WTC11 (cell line): ENCODE data around the gene MED27. TPM values are rescaled to one million over a fixed set of nuclear protein-coding genes. Genes with fewer than 3 reads are reported as not detected.

ENCODE experiments used
- ATAC-seq: fragments of 200-7000 bp; cut with Tn5 transposase; 2 replicates; pipeline ENCODE4 v1.10.0; 2021; ENCODE audit warnings: mild to moderate bottlenecking, moderate library complexity
- CTCF ChIA-PET: fragments of 300-600 bp; sonication (Branson Sonifier 250); formaldehyde crosslinking; loops from one replicate; lab custom pipeline; 2021; ENCODE audit warnings: antibody characterized with exemption; lab: Charles Lee
- POLR2A ChIA-PET: fragments of 350-600 bp; sonication (Branson Sonifier 250); formaldehyde crosslinking; loops from one replicate; lab custom pipeline; 2021; ENCODE audit warnings: antibody characterized with exemption; lab: Charles Lee
- DNase-seq: peaks from one replicate; pipeline ENCODE4 v3.0.0; 2021; ENCODE audit warnings: low spot score
- H3K27ac Mint-ChIP-seq: 2 replicates; pipeline ENCODE4 v1.8.0; 2021; ENCODE audit warnings: mixed read lengths
- H3K27me3 Mint-ChIP-seq: 2 replicates; pipeline ENCODE4 v1.8.0; 2021; ENCODE audit warnings: low read depth, mild to moderate bottlenecking, moderate library complexity, mixed read lengths
- H3K36me3 Mint-ChIP-seq: 2 replicates; pipeline ENCODE4 v1.8.0; 2021; ENCODE audit warnings: mixed read lengths
- H3K4me1 Mint-ChIP-seq: 2 replicates; pipeline ENCODE4 v1.8.0; 2022; ENCODE audit warnings: mixed read lengths
- H3K4me3 Mint-ChIP-seq: 2 replicates; pipeline ENCODE4 v1.8.0; 2021; ENCODE audit warnings: mild to moderate bottlenecking, moderate library complexity, mixed read lengths
- H3K9me3 Mint-ChIP-seq: 2 replicates; pipeline ENCODE4 v1.8.0; 2021; ENCODE audit warnings: mixed read lengths
- ATF2 ChIP-seq: sonication (generic); formaldehyde crosslinking; IDR thresholded peaks from 2 replicates; pipeline ENCODE4 v1.8.1; 2022; ENCODE audit warnings: low read depth, missing genetic modification reagents, borderline replicate concordance
- ATF6 ChIP-seq: sonication (generic); formaldehyde crosslinking; IDR thresholded peaks from 2 replicates; pipeline ENCODE4 v1.8.1; 2023; ENCODE audit warnings: mild to moderate bottlenecking, missing genetic modification reagents
- CREM ChIP-seq: sonication (generic); formaldehyde crosslinking; IDR thresholded peaks from 2 replicates; pipeline ENCODE4 v1.8.1; 2022; ENCODE audit warnings: mild to moderate bottlenecking, missing genetic modification reagents, moderate library complexity
- E2F5 ChIP-seq: sonication (generic); formaldehyde crosslinking; IDR thresholded peaks from 2 replicates; pipeline ENCODE4 v1.8.1; 2022; ENCODE audit warnings: mild to moderate bottlenecking, moderate library complexity, missing genetic modification reagents
- EMX1 ChIP-seq: fragments of 250-450 bp; sonication (Bioruptor Pico); IDR thresholded peaks from 2 replicates; pipeline ENCODE4 v1.8.0; 2021; ENCODE audit warnings: mild to moderate bottlenecking
- ERG ChIP-seq: fragments of 250-450 bp; sonication (Bioruptor Pico); IDR thresholded peaks from 2 replicates; pipeline ENCODE4 v1.8.0; 2021; ENCODE audit warnings: mild to moderate bottlenecking
- GTF2I ChIP-seq: fragments of 250-450 bp; sonication (Bioruptor Pico); conservative IDR thresholded peaks from 2 replicates; pipeline ENCODE4 v1.4.0; 2021; ENCODE audit warnings: mild to moderate bottlenecking
- JAZF1 ChIP-seq: fragments of 250-450 bp; sonication (Bioruptor Pico); IDR thresholded peaks from 2 replicates; pipeline ENCODE4 v1.9.0; 2021; ENCODE audit warnings: moderate library complexity, mild to moderate bottlenecking, inconsistent platforms
- KAT7 ChIP-seq: sonication (generic); formaldehyde crosslinking; IDR thresholded peaks from 2 replicates; pipeline ENCODE4 v1.8.1; 2023; ENCODE audit warnings: missing genetic modification reagents, mild to moderate bottlenecking, borderline replicate concordance
- MXD4 ChIP-seq: fragments of 250-450 bp; sonication (Bioruptor Pico); IDR thresholded peaks from 2 replicates; pipeline ENCODE4 v1.8.0; 2021; ENCODE audit warnings: mild to moderate bottlenecking, moderate library complexity, borderline replicate concordance
- PREB ChIP-seq: sonication (generic); formaldehyde crosslinking; IDR thresholded peaks from 2 replicates; pipeline ENCODE4 v1.8.1; 2022; ENCODE audit warnings: mild to moderate bottlenecking, missing genetic modification reagents, moderate library complexity, borderline replicate concordance
- SMAD4 ChIP-seq: sonication (generic); formaldehyde crosslinking; IDR thresholded peaks from 2 replicates; pipeline ENCODE4 v1.8.0; 2022; ENCODE audit warnings: mild to moderate bottlenecking, missing genetic modification reagents
- TCF7 ChIP-seq: sonication (generic); formaldehyde crosslinking; IDR thresholded peaks from 2 replicates; pipeline ENCODE4 v1.8.0; 2022; ENCODE audit warnings: mild to moderate bottlenecking, low read depth, missing genetic modification reagents, moderate library complexity
- TEAD4 ChIP-seq: sonication (generic); formaldehyde crosslinking; IDR thresholded peaks from 2 replicates; pipeline ENCODE4 v1.8.0; 2022; ENCODE audit warnings: mild to moderate bottlenecking, missing genetic modification reagents
- USF2 ChIP-seq: sonication (generic); formaldehyde crosslinking; IDR thresholded peaks from 2 replicates; pipeline ENCODE4 v1.8.1; 2023; ENCODE audit warnings: mild to moderate bottlenecking, missing genetic modification reagents, moderate library complexity
- ZBTB43 ChIP-seq: sonication (generic); formaldehyde crosslinking; IDR thresholded peaks from 2 replicates; pipeline ENCODE4 v1.8.1; 2023; ENCODE audit warnings: mild to moderate bottlenecking, missing genetic modification reagents
- ZNF121 ChIP-seq: sonication (generic); formaldehyde crosslinking; IDR thresholded peaks from 2 replicates; pipeline ENCODE4 v1.8.0; 2023; ENCODE audit warnings: missing genetic modification reagents
- ZNF138 ChIP-seq: sonication (generic); formaldehyde crosslinking; conservative IDR thresholded peaks from 2 replicates; pipeline ENCODE4 v1.8.1; 2022; ENCODE audit warnings: mild to moderate bottlenecking, moderate library complexity, missing genetic modification reagents
- ZNF317 ChIP-seq: sonication (generic); formaldehyde crosslinking; IDR thresholded peaks from 2 replicates; pipeline ENCODE4 v1.8.1; 2023; ENCODE audit warnings: low read depth, mild to moderate bottlenecking, moderate library complexity, missing genetic modification reagents, borderline replicate concordance
- total RNA-seq: library from RNA; stranded (reverse); gene quantifications from 3 replicates; pipeline ENCODE4 v1.2.3, GENCODE V29; 2021

Gene MED27
- total RNA-seq, 1 experiment from 2014 or later, result 27.9 TPM

- ATAC-seq (no peak), DNase-seq (no peak)
- TF ChIP-seq USF2 (no peak), EMX1 (no peak), ZNF138 (no peak), CREM (CRISPR knock-in tag) (no peak), ATF2 (CRISPR knock-in tag) (no peak)
- no peaks in the 10 kb centered on the region; the same call in 1 of the 2 replicates for H3K27me3 Mint-ChIP-seq
- H3K27ac Mint-ChIP-seq, result no peak overlapping the region
- POLR2A ChIA-PET, result no interaction called here
- H3K4me3 Mint-ChIP-seq, result no peak overlapping the region
- H3K4me1 Mint-ChIP-seq, result peaks cover 22% of the 10 kb centered on the region
- H3K9me3 Mint-ChIP-seq, result no peaks in the 10 kb centered on the region
- CTCF ChIA-PET, result no interaction called here
- H3K36me3 Mint-ChIP-seq, result peaks cover 7% of the 10 kb centered on the region; the same call in 1 of the 2 replicates
Measured at GRCh38 chr9:131912671-131913070, 167.0 kb downstream of the MED27 start.

GRCh38 chr9:131912069-131912468, 167.6 kb downstream of the MED27 start:
- H3K4me3 Mint-ChIP-seq, result no peak overlapping the region
- H3K36me3 Mint-ChIP-seq, result peaks cover 11% of the 10 kb centered on the region
- DNase-seq, result no peak
- TF ChIP-seq TEAD4 (CRISPR knock-in tag) (no peak), TCF7 (CRISPR knock-in tag) (no peak), KAT7 (CRISPR knock-in tag) (no peak), GTF2I (no peak), ZNF317 (CRISPR knock-in tag) (no peak)
- CTCF ChIA-PET, result no interaction called here
- H3K4me1 Mint-ChIP-seq, result peaks cover 22% of the 10 kb centered on the region
- H3K27me3 Mint-ChIP-seq, result no peaks in the 10 kb centered on the region; the same call in 1 of the 2 replicates
- ATAC-seq, result no peak
- peaks cover 3% of the 10 kb centered on the region for H3K9me3 Mint-ChIP-seq
- no peak overlapping the region for H3K27ac Mint-ChIP-seq
- POLR2A ChIA-PET, result no interaction called here

- Mint-ChIP-seq H3K4me1 (peaks cover 22% of the 10 kb centered on the region), H3K9me3 (peaks cover 12% of the 10 kb centered on the region), H3K36me3 (peaks cover 25% of the 10 kb centered on the region), H3K4me3 (no peak overlapping the region), H3K27ac (no peak overlapping the region), H3K27me3 (no peaks in the 10 kb centered on the region; the same call in 1 of the 2 replicates)
- POLR2A ChIA-PET, result no interaction called here
- DNase-seq (no peak), ATAC-seq (no peak)
- TF ChIP-seq ATF6 (CRISPR knock-in tag), result no peak
- CTCF ChIA-PET, result interaction anchor here (1.0 kb wide), 1 partner anchor 32 kb away, joined by 3 read pairs; no protein-coding TSS in a partner anchor
Measured at GRCh38 chr9:131910572-131910971, 169.1 kb downstream of the MED27 start.

GRCh38 chr9:131905144-131905543, 174.5 kb downstream of the MED27 start:
- CTCF ChIA-PET, result interaction anchor here (0.6 to 1.1 kb wide), 2 partner anchors 11 to 452 kb away, joined by 3 read pairs; no protein-coding TSS in a partner anchor
- DNase-seq, result no peak
- no peak for TF ChIP-seq E2F5 (CRISPR knock-in tag)
- TF ChIP-seq ERG (CRISPR knock-in tag), result no peak
- no peak for TF ChIP-seq ZNF121 (CRISPR knock-in tag)
- no peak for TF ChIP-seq KAT7 (CRISPR knock-in tag)
- TF ChIP-seq ZBTB43 (CRISPR knock-in tag), result no peak
- no peak for TF ChIP-seq SMAD4 (CRISPR knock-in tag)
- no peak for TF ChIP-seq TEAD4 (CRISPR knock-in tag)
- no peak for TF ChIP-seq PREB (CRISPR knock-in tag)
- TF ChIP-seq JAZF1, result no peak
- no peak for TF ChIP-seq MXD4 (CRISPR knock-in tag)

More at GRCh38 chr9:131905144-131905543, 174.5 kb downstream of the MED27 start:
- no peaks in the 10 kb centered on the region for H3K27me3 Mint-ChIP-seq
- H3K4me1 Mint-ChIP-seq, result peaks cover 22% of the 10 kb centered on the region
- POLR2A ChIA-PET, result no interaction called here
- peaks cover 12% of the 10 kb centered on the region for H3K9me3 Mint-ChIP-seq
- no peak for ATAC-seq
- H3K36me3 Mint-ChIP-seq, result peaks cover 28% of the 10 kb centered on the region
- no peak overlapping the region for H3K4me3 Mint-ChIP-seq
- H3K27ac Mint-ChIP-seq, result no peak overlapping the region
